ENCODE data around the gene TDRKH. TPM values are rescaled to one million over a fixed set of nuclear protein-coding genes. Genes with fewer than 3 reads are reported as not detected.
A peak's percentile ranks its signal among the peaks of the same experiment; 100 is the strongest.

Gene TDRKH
- total RNA-seq, 1 donor from 2014 or later = 4.7 TPM

DNA sequence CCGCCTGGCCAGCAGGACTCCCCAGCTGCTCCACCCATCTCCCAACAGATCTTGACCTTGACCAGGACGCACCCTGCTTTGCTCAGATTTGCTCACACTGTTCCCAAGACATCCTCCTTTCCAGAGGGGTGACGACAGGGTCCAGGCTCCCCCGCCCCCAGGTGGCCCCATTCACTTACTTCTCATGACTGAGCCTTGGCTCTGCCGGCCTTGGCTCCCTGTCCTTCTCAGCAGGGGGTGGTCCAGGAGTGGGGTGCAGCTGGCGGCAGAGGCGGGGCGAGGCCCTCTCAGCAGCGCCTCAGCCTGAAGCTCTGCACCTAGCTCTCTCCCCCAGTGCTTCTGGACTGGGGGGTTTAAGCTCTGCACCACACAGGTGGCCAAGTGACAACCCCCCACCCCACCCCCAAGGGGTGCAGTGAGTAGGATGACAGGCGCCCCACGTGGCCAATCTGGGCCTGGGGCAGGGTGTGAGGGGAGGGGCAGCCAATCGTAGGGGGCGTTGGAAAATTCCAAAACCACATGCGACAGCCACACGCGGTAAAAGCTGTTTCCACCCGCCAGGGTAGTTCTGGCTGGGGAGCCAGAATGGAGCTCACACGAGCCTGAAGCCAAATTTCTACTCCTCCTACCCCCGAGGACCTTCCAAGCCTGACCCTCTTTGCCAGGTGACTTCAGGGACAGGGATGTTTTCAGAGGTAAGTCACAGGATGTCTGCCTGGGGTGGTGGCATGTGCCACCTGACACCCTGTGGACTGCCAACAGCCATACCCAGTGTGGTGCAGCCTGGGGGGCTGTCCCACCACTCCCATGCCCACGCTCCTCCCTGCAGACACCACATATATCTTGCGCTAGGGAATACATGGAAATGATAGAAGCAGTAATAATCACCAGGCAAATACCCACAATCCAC lies 35.7 kb upstream of the TDRKH start:
- H3K9ac ChIP-seq (ENCODE audit: low read depth in 1 of 3, low read length in 3 of 3) = peak overlapping the region; percentile 29 to 78 (median 33)
- H3K27me3 ChIP-seq (ENCODE audit: control insufficient read depth in 3 of 3, insufficient read depth in 3 of 3, low read length in 3 of 3) = no peaks in the 10 kb centered on the region
- H3K27ac ChIP-seq (ENCODE audit: low read depth, low read length) = peak overlapping the region; percentile 75
- peaks cover 4 to 11% (median 11%) of the 10 kb centered on the region in 3 donors for H3K36me3 ChIP-seq (ENCODE audit: control insufficient read depth in 3 of 3, insufficient read depth in 3 of 3, low read length in 3 of 3)
- H3K4me3 ChIP-seq (ENCODE audit: low read length in 3 of 3) = peak overlapping the region; percentile 3 to 56 (median 35)
- H3K9me3 ChIP-seq (ENCODE audit: control insufficient read depth in 3 of 3, low read length in 3 of 3) = no peaks in the 10 kb centered on the region
- H3K4me1 ChIP-seq (ENCODE audit: control insufficient read depth in 3 of 3, insufficient read depth in 3 of 3, low read length in 3 of 3) = peaks cover 40 to 72% (median 64%) of the 10 kb centered on the region in 3 donors

DNA sequence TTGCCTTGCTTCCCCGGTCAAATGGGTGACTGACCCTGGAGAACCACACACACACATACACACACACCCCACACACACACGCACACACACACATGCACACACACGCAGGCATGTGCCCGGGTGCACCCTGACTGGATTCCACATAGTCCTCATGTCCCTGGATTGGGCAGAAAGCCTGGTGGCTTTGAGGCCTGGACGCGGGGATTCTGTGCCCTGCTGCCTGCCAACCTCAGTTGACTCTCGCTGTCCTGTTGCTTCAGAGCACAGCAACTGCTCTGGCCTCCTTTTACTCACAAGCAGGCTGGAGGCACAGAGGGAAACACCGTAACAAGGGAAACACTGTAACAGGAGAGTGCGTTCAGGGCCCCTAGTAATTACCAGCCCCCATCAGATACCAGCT lies 34.9 kb upstream of the TDRKH start:
- Histone ChIP-seq H3K4me1 (ENCODE audit: control insufficient read depth in 3 of 3, insufficient read depth in 3 of 3, low read length in 3 of 3) (peaks cover 45 to 75% (median 64%) of the 10 kb centered on the region in 3 donors), H3K27ac (ENCODE audit: low read depth, low read length) (peak overlapping the region; percentile 75), H3K36me3 (ENCODE audit: control insufficient read depth in 3 of 3, insufficient read depth in 3 of 3, low read length in 3 of 3) (peaks cover 4 to 11% (median 11%) of the 10 kb centered on the region in 3 donors), H3K9me3 (ENCODE audit: control insufficient read depth in 3 of 3, low read length in 3 of 3) (no peaks in the 10 kb centered on the region), H3K9ac (ENCODE audit: low read depth in 1 of 3, low read length in 3 of 3) (peak overlapping the region in 2 of 3 donors; percentile 33 to 78), H3K27me3 (ENCODE audit: control insufficient read depth in 3 of 3, insufficient read depth in 3 of 3, low read length in 3 of 3) (no peaks in the 10 kb centered on the region), H3K4me3 (ENCODE audit: low read length in 3 of 3) (peak overlapping the region in 1 of 3 donors; percentile 29)

DNA sequence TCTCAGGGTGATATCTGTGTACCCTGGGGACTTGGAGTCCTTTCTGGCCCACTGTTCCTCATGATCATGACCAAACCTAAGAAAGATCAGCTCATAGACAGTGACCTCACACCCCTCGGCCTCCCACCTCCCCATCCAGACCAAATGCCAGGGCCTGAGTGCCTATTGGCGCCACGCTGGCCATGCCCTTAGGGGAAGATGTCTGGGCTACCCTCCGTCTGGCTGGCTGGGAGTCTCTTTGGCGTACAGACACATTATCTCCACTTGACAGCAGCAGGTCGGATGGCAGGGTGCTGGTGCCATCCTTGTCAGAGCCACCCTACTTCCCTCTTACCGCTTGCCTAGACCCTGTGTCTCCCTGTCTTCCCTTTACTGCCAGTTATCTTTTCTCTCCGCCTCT lies 32.9 kb upstream of the TDRKH start:
- Histone ChIP-seq H3K36me3 (ENCODE audit: control insufficient read depth in 3 of 3, insufficient read depth in 3 of 3, low read length in 3 of 3) (peaks cover 3 to 15% (median 9%) of the 10 kb centered on the region in 3 donors), H3K9me3 (ENCODE audit: control insufficient read depth in 3 of 3, low read length in 3 of 3) (no peaks in the 10 kb centered on the region), H3K4me3 (ENCODE audit: low read length in 3 of 3) (no peak overlapping the region), H3K27me3 (ENCODE audit: control insufficient read depth in 3 of 3, insufficient read depth in 3 of 3, low read length in 3 of 3) (no peaks in the 10 kb centered on the region), H3K27ac (ENCODE audit: low read depth, low read length) (no peak overlapping the region), H3K9ac (ENCODE audit: low read depth in 1 of 3, low read length in 3 of 3) (peak overlapping the region in 1 of 3 donors; percentile 25), H3K4me1 (ENCODE audit: control insufficient read depth in 3 of 3, insufficient read depth in 3 of 3, low read length in 3 of 3) (peaks cover 34 to 66% (median 56%) of the 10 kb centered on the region in 3 donors)

DNA sequence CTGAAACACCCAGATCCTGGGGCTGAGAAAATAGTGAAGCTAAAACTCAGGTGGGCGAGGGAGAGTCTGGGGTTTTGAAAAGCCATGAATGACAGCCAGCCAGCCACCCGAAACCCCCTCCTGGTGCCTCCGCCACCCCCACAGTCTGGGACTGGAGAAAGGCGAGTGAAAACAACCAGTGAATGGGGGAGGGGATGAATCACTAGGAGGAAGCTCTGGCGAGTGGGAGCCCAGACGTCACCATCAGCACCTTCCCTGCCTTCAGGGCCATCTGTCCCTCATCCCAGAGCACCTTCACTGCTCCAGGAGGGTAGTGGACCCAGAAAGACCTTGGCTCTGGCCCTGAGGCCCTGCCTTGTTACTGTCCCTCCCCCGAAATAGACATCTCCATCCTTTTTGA lies 32.1 kb upstream of the TDRKH start:
- H3K9me3 ChIP-seq (ENCODE audit: control insufficient read depth in 3 of 3, low read length in 3 of 3) = no peaks in the 10 kb centered on the region
- H3K27ac ChIP-seq (ENCODE audit: low read depth, low read length) = no peak overlapping the region
- no peaks in the 10 kb centered on the region for H3K27me3 ChIP-seq (ENCODE audit: control insufficient read depth in 3 of 3, insufficient read depth in 3 of 3, low read length in 3 of 3)
- peak overlapping the region in 1 of 3 donors; percentile 25 for H3K9ac ChIP-seq (ENCODE audit: low read depth in 1 of 3, low read length in 3 of 3)
- no peak overlapping the region for H3K4me3 ChIP-seq (ENCODE audit: low read length in 3 of 3)
- peaks cover 31 to 60% (median 52%) of the 10 kb centered on the region in 3 donors for H3K4me1 ChIP-seq (ENCODE audit: control insufficient read depth in 3 of 3, insufficient read depth in 3 of 3, low read length in 3 of 3)
- peaks cover 0 to 15% (median 10%) of the 10 kb centered on the region in 3 donors for H3K36me3 ChIP-seq (ENCODE audit: control insufficient read depth in 3 of 3, insufficient read depth in 3 of 3, low read length in 3 of 3)

DNA sequence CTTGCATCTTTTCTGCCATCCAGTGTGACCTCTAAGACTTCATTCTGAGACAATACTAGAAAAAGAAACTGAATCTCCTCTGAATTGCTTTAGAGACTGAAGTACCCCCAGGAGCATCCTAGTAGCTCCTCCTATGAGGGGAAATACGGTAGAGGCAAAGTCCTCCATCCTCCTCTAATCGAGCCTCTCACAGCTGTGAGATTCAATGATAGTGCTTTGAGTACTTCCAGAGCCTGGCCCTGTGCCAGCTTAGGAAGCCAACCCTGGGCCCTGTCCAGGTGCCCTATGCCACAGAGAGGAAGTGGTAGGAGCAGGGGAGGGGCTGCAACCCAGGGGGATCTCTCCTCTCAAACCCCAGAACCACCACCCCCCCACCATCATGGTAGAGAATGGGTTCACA lies 30.6 kb upstream of the TDRKH start:
- no peak overlapping the region for H3K4me3 ChIP-seq (ENCODE audit: low read length in 3 of 3)
- H3K36me3 ChIP-seq (ENCODE audit: control insufficient read depth in 3 of 3, insufficient read depth in 3 of 3, low read length in 3 of 3) = peaks cover 12 to 24% (median 18%) of the 10 kb centered on the region in 3 donors
- H3K27me3 ChIP-seq (ENCODE audit: control insufficient read depth in 3 of 3, insufficient read depth in 3 of 3, low read length in 3 of 3) = no peaks in the 10 kb centered on the region
- no peak overlapping the region for H3K27ac ChIP-seq (ENCODE audit: low read depth, low read length)
- peaks cover 24 to 47% (median 40%) of the 10 kb centered on the region in 3 donors for H3K4me1 ChIP-seq (ENCODE audit: control insufficient read depth in 3 of 3, insufficient read depth in 3 of 3, low read length in 3 of 3)
- H3K9ac ChIP-seq (ENCODE audit: low read depth in 1 of 3, low read length in 3 of 3) = no peak overlapping the region
- no peaks in the 10 kb centered on the region for H3K9me3 ChIP-seq (ENCODE audit: control insufficient read depth in 3 of 3, low read length in 3 of 3)

DNA sequence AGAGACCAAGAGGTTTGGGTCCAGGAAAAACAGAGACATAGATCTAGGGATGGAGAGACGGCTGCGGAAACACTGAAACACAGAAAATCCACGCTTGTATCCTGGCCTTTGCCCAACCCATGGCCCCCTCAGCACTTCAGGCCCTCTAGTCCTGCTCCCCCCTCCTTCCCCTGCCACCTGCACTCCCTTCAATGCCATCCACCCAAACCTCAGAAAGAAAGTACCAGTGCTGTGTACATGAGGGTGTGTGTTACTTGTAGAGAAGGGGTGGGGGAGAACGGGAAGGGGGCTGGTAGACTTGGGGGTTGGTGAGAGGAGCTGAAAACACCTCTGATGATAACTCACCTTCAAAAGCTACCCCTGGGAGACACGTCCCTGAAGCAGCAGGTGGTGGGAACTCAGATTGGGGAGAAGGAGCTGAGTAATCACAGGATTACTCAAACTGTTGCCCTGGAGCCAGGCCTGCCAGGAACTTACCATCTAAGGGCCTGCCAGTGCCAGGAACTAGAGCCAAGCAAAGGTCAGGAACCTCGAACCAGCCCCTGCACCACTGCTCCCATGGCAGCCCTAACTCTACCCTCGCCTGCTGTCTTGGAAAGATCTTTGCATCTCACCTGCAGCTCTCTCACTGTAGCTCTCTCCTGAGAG lies 29.8 kb upstream of the TDRKH start:
- Histone ChIP-seq H3K36me3 (ENCODE audit: control insufficient read depth in 3 of 3, insufficient read depth in 3 of 3, low read length in 3 of 3) (peaks cover 16 to 31% (median 24%) of the 10 kb centered on the region in 3 donors), H3K9me3 (ENCODE audit: control insufficient read depth in 3 of 3, low read length in 3 of 3) (no peaks in the 10 kb centered on the region), H3K27me3 (ENCODE audit: control insufficient read depth in 3 of 3, insufficient read depth in 3 of 3, low read length in 3 of 3) (no peaks in the 10 kb centered on the region), H3K4me3 (ENCODE audit: low read length in 3 of 3) (no peak overlapping the region), H3K4me1 (ENCODE audit: control insufficient read depth in 3 of 3, insufficient read depth in 3 of 3, low read length in 3 of 3) (peaks cover 17 to 39% (median 31%) of the 10 kb centered on the region in 3 donors), H3K9ac (ENCODE audit: low read depth in 1 of 3, low read length in 3 of 3) (no peak overlapping the region), H3K27ac (ENCODE audit: low read depth, low read length) (no peak overlapping the region)

DNA sequence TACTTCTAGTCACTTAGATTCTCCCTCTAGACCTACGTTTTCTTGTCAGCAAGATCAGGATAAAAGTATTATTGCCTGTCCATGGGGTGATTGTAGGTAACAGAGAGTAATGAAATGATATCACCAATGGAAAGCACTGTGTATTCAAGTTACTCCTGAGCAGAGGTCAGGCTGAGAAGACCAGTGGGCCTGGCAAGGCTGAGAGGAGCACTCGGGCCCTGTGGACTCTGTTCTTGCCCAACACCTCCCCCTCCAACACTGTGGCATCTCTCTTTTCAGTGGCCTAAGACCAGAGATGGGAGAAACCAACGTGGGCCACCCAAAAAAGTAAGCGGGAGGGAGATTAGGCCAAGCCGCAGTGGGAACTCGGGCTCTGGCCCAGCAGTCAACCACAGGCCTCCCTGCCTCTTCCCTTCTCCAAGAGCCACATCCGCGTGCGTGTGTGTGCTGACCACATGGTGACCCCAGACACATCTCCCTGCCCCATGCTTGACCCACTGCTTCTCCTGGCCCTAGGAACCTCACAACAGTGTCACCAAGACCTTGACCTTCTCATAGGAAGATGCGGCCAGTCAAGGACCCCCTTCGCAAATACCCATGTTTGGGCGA lies 29.0 kb upstream of the TDRKH start:
- no peak overlapping the region for H3K9ac ChIP-seq (ENCODE audit: low read depth in 1 of 3, low read length in 3 of 3)
- peaks cover 24 to 38% (median 30%) of the 10 kb centered on the region in 3 donors for H3K36me3 ChIP-seq (ENCODE audit: control insufficient read depth in 3 of 3, insufficient read depth in 3 of 3, low read length in 3 of 3)
- H3K27me3 ChIP-seq (ENCODE audit: control insufficient read depth in 3 of 3, insufficient read depth in 3 of 3, low read length in 3 of 3) = peaks cover 0 to 5% (median 0%) of the 10 kb centered on the region in 3 donors
- no peak overlapping the region for H3K4me3 ChIP-seq (ENCODE audit: low read length in 3 of 3)
- peaks cover 12 to 31% (median 24%) of the 10 kb centered on the region in 3 donors for H3K4me1 ChIP-seq (ENCODE audit: control insufficient read depth in 3 of 3, insufficient read depth in 3 of 3, low read length in 3 of 3)
- no peak overlapping the region for H3K27ac ChIP-seq (ENCODE audit: low read depth, low read length)
- no peaks in the 10 kb centered on the region for H3K9me3 ChIP-seq (ENCODE audit: control insufficient read depth in 3 of 3, low read length in 3 of 3)

DNA sequence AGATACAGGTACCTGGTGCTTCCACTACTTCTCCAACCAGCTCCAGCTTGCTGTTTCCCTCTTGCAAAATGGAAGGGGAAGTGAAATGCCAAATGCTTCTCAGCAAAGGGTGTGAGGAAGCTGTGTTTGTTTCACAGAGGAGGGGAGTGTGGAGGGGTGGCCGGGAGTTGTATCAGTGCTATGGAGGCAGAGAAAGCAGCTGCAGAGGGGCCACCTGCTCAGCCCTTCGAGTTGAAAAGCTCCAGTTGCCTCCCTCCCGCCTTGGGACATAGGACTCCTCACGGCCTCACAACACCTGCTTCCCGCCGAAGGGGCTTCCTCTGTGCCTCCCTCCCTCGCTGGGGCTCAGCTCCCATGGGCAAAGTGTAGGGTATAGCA lies 27.0 kb upstream of the TDRKH start:
- Histone ChIP-seq H3K27me3 (ENCODE audit: control insufficient read depth in 3 of 3, insufficient read depth in 3 of 3, low read length in 3 of 3) (peaks cover 0 to 5% (median 0%) of the 10 kb centered on the region in 3 donors), H3K4me3 (ENCODE audit: low read length in 3 of 3) (no peak overlapping the region), H3K4me1 (ENCODE audit: control insufficient read depth in 3 of 3, insufficient read depth in 3 of 3, low read length in 3 of 3) (peaks cover 12 to 23% (median 23%) of the 10 kb centered on the region in 3 donors), H3K27ac (ENCODE audit: low read depth, low read length) (no peak overlapping the region), H3K36me3 (ENCODE audit: control insufficient read depth in 3 of 3, insufficient read depth in 3 of 3, low read length in 3 of 3) (peaks cover 38 to 49% (median 40%) of the 10 kb centered on the region in 3 donors), H3K9me3 (ENCODE audit: control insufficient read depth in 3 of 3, low read length in 3 of 3) (no peaks in the 10 kb centered on the region), H3K9ac (ENCODE audit: low read depth in 1 of 3, low read length in 3 of 3) (no peak overlapping the region)

DNA sequence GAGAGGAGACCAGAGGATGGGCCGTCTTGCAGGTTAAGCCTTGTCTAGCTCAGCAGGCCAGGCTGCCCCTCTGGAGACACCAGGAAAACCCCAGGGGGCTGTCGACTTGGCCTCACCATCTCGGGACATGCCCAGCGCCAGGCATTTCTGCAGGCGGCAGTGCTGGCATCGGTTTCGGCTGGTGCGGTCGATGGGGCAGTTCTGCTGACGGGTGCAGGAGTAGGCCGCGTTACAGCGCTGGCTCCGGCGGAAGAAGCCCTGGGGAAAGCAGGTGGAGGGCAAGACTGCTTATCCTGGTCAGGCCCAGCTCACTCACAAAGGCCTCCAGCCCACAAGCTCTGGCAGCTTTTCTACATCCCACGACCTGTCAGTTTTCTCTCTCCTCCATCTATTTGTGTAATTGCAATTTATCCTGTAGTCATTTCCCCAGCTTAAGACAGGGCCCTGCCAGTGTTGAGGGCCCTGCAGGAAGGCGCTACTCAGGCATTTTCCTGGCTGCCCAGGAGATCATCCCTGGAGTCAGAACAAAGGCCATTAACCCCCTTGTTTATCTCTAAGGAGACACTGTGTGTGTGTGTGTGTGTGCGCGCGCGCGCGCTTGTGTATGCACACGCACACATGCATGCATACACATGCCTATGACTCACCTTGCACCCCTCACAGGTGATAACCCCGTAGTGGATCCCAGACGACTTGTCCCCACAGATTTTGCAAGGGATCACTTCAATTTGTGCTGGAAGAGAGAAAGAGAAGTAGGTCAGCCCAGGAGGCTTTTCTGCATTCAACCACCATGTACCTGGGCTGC lies 26.4 kb upstream of the TDRKH start:
- Histone ChIP-seq H3K4me1 (ENCODE audit: control insufficient read depth in 3 of 3, insufficient read depth in 3 of 3, low read length in 3 of 3) (peaks cover 12 to 23% (median 23%) of the 10 kb centered on the region in 3 donors), H3K27me3 (ENCODE audit: control insufficient read depth in 3 of 3, insufficient read depth in 3 of 3, low read length in 3 of 3) (peaks cover 0 to 5% (median 0%) of the 10 kb centered on the region in 3 donors), H3K36me3 (ENCODE audit: control insufficient read depth in 3 of 3, insufficient read depth in 3 of 3, low read length in 3 of 3) (peaks cover 38 to 50% (median 45%) of the 10 kb centered on the region in 3 donors), H3K27ac (ENCODE audit: low read depth, low read length) (no peak overlapping the region), H3K4me3 (ENCODE audit: low read length in 3 of 3) (no peak overlapping the region), H3K9ac (ENCODE audit: low read depth in 1 of 3, low read length in 3 of 3) (no peak overlapping the region), H3K9me3 (ENCODE audit: control insufficient read depth in 3 of 3, low read length in 3 of 3) (no peaks in the 10 kb centered on the region)

Data from skeletal muscle tissue (tissue), 4 donors.